Peyer's patch (tissue), 4 donors: ENCODE results near the gene ZDHHC3. TPM values are rescaled to one million over a fixed set of nuclear protein-coding genes. Genes with fewer than 3 reads are reported as not detected.
"Not testable (repeated sequence)": the region's sequence is repeated elsewhere in the genome, so short reads cannot be mapped to it uniquely, and the experiment has no call there.

ENCODE experiments used
- DNase-seq, 3 donors: peaks; one replicate each; pipeline ENCODE4 v3.0.0-alpha.2; 2017 to 2019
- H3K27ac ChIP-seq, 4 donors: fragments of 200-600 bp; sonication (generic); one replicate each; pipeline ENCODE4 v1.5.1; 2016 to 2019
- H3K27me3 ChIP-seq, 2 donors: fragments of 200-600 bp; sonication (generic); one replicate each; pipeline ENCODE4 v1.5.1; 2019
- H3K36me3 ChIP-seq, 3 donors: fragments of 200-600 bp; sonication (generic); one replicate each; pipeline ENCODE4 v1.5.1; 2016 to 2019
- H3K4me1 ChIP-seq, 4 donors: fragments of 200-600 bp; sonication (generic); one replicate each; pipeline ENCODE4 v1.5.1; 2016 to 2019
- H3K4me3 ChIP-seq, 4 donors: fragments of 200-600 bp; sonication (generic); 1 replicate in 3 of 4; 2 replicates in 1 of 4; pipeline ENCODE4 v1.5.1; 2016 to 2019; ENCODE audit warnings: mild to moderate bottlenecking in 1 of 4
- H3K9me3 ChIP-seq, 4 donors: fragments of 200-600 bp; sonication (generic); one replicate each; pipeline ENCODE4 v1.5.1; 2016 to 2019; ENCODE audit warnings: mild to moderate bottlenecking in 1 of 4
- POLR2A ChIP-seq, 2 donors: fragments of 450-650 bp; IDR thresholded peaks; one replicate each; pipeline ENCODE4 v1.5.1; 2017; ENCODE audit warnings: antibody characterized with exemption in 2 of 2, mild to moderate bottlenecking in 2 of 2, moderate library complexity in 2 of 2
- total RNA-seq, 4 donors: library from RNA; depleted of rRNA; stranded (reverse); fragments of >200 nt; gene quantifications; one replicate each; pipeline ENCODE4 v1.1.0, GENCODE V29; 2016
- TF ChIP-seq, protein P1 (sequence below), 6 experiments: fragments of 450-650 bp in 4 of 6; fragments of 200-600 bp in 2 of 6; sonication (generic) in 1 of 6; IDR thresholded peaks; one replicate each; pipeline ENCODE4 v1.5.1; 2017 to 2019; ENCODE audit warnings: antibody characterized with exemption in 6 of 6, mild to moderate bottlenecking in 3 of 6, moderate library complexity in 1 of 6

The ZDHHC3 gene
- total RNA-seq, 4 donors from 2014 or later: 70.1 to 190 (median 152) TPM

DNA sequence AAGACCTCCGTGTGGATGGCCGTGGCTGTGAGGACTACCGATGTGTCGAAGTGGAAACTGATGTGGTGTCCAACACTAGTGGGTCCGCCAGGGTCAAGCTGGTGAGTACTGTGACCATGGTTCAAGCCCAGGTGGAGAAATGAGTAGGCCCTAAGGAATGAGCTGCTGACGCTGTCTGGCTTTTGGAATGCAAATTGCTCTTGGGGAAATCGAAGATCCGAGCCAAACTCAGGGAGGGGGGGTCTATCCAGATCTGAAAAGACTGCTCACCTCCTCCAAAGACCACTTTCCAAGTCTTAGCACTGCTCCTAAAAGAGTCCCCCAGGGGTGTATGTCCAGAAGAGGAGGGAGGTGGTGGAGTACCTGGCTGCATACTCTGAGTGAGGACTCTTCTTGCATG lies 13.2 kb upstream of the ZDHHC3 start:
- Histone ChIP-seq H3K27me3 (no peaks in the 10 kb centered on the region), H3K27ac (no peak overlapping the region), H3K9me3 (no peaks in the 10 kb centered on the region), H3K36me3 (peaks cover 0 to 40% (median 0%) of the 10 kb centered on the region in 3 donors), H3K4me3 (no peak overlapping the region), H3K4me1 (peaks cover 0 to 10% (median 0%) of the 10 kb centered on the region in 4 donors)
- TF ChIP-seq POLR2A (IDR thresholded peaks at IDR 0.05): no peak
- no peak for DNase-seq

DNA sequence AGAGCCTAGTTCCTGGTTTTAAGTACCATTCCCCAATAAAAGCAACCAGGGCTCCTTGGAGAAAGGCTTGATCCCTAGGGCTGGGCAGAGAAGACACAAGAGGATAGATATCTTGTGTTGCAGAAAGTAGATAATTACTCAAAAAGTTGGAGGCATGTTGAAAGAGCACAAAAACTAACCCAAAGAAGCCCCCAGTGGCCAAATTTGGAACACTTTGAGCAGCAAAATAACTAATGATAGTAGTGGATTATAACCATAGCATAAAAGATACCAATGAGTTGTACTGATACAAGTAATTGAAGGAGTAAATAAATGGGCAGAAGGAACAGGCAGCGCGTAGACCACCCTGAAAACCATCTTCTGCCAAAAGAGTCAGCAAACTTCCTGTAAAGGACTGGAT lies 12.1 kb upstream of the ZDHHC3 start:
- H3K27me3 ChIP-seq: no peaks in the 10 kb centered on the region
- H3K27ac ChIP-seq: no peak overlapping the region
- H3K36me3 ChIP-seq: peaks cover 0 to 40% (median 0%) of the 10 kb centered on the region in 3 donors
- no peak overlapping the region for H3K4me3 ChIP-seq
- no peaks in the 10 kb centered on the region for H3K9me3 ChIP-seq
- H3K4me1 ChIP-seq: peaks cover 0 to 5% (median 0%) of the 10 kb centered on the region in 4 donors
- DNase-seq: no peak
- TF ChIP-seq POLR2A (IDR thresholded peaks at IDR 0.05): no peak
- TF ChIP-seq, protein P1, sequence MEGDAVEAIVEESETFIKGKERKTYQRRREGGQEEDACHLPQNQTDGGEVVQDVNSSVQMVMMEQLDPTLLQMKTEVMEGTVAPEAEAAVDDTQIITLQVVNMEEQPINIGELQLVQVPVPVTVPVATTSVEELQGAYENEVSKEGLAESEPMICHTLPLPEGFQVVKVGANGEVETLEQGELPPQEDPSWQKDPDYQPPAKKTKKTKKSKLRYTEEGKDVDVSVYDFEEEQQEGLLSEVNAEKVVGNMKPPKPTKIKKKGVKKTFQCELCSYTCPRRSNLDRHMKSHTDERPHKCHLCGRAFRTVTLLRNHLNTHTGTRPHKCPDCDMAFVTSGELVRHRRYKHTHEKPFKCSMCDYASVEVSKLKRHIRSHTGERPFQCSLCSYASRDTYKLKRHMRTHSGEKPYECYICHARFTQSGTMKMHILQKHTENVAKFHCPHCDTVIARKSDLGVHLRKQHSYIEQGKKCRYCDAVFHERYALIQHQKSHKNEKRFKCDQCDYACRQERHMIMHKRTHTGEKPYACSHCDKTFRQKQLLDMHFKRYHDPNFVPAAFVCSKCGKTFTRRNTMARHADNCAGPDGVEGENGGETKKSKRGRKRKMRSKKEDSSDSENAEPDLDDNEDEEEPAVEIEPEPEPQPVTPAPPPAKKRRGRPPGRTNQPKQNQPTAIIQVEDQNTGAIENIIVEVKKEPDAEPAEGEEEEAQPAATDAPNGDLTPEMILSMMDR (IDR thresholded peaks at IDR 0.05): peak in 5 of 6 experiments; percentile 10 to 38 (median 23)

DNA sequence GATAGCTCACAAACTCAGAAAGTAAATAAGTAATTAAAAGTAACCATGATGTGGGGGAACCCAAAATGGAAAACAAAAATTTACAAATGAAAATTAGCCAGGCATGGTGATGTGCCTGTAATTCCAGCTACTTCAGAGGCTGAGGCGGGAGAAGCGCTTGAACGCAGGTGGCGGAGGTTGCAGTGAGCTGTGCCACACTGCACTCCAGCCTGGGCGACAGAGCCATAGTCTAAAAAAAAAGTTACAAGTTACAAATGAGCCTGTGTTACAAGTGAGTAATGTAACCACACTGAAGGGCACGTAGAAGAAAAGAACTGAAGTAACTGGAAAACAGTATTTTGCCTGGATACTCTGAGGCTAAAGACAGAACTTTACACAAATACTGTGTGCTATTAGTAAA lies 11.4 kb upstream of the ZDHHC3 start:
- peaks cover 0 to 40% (median 0%) of the 10 kb centered on the region in 3 donors for H3K36me3 ChIP-seq
- DNase-seq: no peak
- no peaks in the 10 kb centered on the region for H3K4me1 ChIP-seq
- H3K4me3 ChIP-seq: no peak overlapping the region
- TF ChIP-seq POLR2A (IDR thresholded peaks at IDR 0.05): no peak
- TF ChIP-seq, protein P1 (IDR thresholded peaks at IDR 0.05): no peak
- no peaks in the 10 kb centered on the region for H3K9me3 ChIP-seq
- no peak overlapping the region for H3K27ac ChIP-seq
- H3K27me3 ChIP-seq: no peaks in the 10 kb centered on the region

DNA sequence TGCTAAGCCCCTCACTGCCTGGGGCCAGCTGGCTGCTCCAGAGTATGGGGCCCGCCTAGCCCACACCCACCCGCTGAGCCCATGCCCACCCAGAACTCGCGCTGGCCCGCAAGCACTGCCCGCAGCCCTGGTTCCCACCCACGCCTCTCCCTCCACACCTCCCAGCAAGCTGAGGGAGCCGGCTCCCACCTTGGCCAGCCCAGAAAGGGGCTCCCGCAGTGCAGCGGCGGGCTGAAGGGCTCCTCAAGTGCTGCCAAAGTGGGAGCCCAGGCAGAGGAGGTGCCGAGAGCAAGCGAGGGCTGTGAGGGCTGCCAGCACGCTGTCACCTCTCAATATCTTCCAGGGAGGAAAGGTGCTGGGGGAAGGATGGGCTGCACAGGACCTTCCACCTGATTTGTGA lies 10.4 kb upstream of the ZDHHC3 start:
- not testable (repeated sequence) for H3K27ac ChIP-seq, H3K9me3 ChIP-seq, H3K4me1 ChIP-seq, DNase-seq, H3K4me3 ChIP-seq, H3K27me3 ChIP-seq
- peaks cover 0 to 32% (median 0%) of the 10 kb centered on the region in 3 donors for H3K36me3 ChIP-seq

DNA sequence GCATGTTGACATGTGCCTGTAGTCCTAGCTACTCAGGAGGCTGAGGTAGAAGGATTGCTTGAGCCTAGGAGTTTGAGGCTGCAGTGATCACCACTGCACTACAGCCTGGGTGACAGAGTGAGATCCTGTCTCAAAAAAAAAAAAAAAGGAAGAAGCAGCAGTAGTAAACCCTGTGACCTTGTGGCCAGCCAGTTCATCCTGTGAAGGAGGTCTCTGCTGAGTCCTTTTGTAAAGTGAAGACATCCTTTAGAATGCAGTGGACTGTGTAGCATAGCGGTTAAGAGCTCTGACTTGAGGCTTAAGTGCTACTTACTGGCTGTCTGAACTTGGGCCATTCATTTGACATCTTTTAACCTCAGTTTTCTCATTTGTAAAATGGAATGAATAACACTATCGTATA lies 8.4 kb upstream of the ZDHHC3 start:
- Histone ChIP-seq H3K4me3 (no peak overlapping the region), H3K4me1 (no peaks in the 10 kb centered on the region), H3K9me3 (no peaks in the 10 kb centered on the region), H3K27ac (no peak overlapping the region), H3K27me3 (no peaks in the 10 kb centered on the region), H3K36me3 (peaks cover 0 to 13% (median 0%) of the 10 kb centered on the region in 3 donors)
- TF ChIP-seq POLR2A (IDR thresholded peaks at IDR 0.05): no peak
- TF ChIP-seq, protein P1 (IDR thresholded peaks at IDR 0.05): no peak
- DNase-seq: no peak

DNA sequence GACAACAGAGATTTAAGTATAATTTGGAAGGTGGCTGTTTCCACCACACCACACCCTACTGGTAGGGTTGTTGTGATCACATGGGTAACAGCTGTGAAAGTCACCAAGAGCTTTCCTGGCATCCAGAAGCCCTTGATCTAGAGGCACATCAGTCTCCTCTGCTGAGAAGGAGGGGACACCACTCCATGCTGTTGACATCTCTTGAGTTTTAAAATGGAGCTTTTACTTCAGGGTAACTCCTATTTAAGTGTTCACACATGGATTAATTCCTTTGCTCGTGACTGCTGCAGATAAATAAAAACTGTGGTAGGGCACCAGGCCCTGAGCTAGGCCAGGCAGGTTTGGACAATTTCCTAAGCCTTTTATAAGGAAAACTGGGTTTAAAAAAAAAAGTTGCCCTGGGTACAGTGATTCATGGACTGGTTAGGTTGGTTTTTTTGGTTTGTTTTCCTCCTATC lies 7.5 kb upstream of the ZDHHC3 start:
- TF ChIP-seq POLR2A (IDR thresholded peaks at IDR 0.05): no peak
- TF ChIP-seq, protein P1 (IDR thresholded peaks at IDR 0.05): no peak
- H3K4me3 ChIP-seq: no peak overlapping the region

DNA sequence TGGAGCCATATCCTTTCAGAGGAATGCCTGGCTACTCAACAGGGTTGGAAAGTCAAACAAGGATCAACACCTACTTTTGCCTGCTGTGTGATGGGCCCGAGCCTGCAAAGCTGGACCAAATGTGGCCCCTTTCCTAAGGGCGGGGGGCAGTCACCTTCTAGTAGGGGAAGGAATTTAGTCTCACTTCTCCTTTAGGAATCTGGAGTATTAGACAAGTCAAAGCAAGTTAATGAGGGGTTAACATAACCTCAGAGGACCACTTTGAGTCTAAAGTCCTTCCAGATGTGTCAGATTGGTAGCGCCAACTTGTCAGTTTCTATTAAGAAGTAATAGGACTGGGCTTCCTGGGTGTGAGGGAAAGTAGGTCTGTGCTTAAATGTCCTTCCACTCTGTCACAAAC lies 6.8 kb upstream of the ZDHHC3 start:
- Histone ChIP-seq H3K9me3 (no peaks in the 10 kb centered on the region), H3K4me1 (no peaks in the 10 kb centered on the region), H3K4me3 (no peak overlapping the region), H3K27ac (no peak overlapping the region), H3K36me3 (peaks cover 0 to 9% (median 0%) of the 10 kb centered on the region in 3 donors), H3K27me3 (no peaks in the 10 kb centered on the region)
- no peak for TF ChIP-seq POLR2A (IDR thresholded peaks at IDR 0.05)
- TF ChIP-seq, protein P1 (IDR thresholded peaks at IDR 0.05): no peak
- DNase-seq: no peak

More for the DNA sequence above, 7.5 kb upstream of the ZDHHC3 start:
- Histone ChIP-seq H3K4me1 (no peaks in the 10 kb centered on the region), H3K9me3 (no peaks in the 10 kb centered on the region), H3K36me3 (peaks cover 0 to 9% (median 0%) of the 10 kb centered on the region in 3 donors), H3K27me3 (no peaks in the 10 kb centered on the region), H3K27ac (no peak overlapping the region)
- no peak for DNase-seq
